IMR-90 (cell line): ENCODE data around the gene LPCAT4. TPM values are rescaled to one million over a fixed set of nuclear protein-coding genes. Genes with fewer than 3 reads are reported as not detected.
A peak's percentile ranks its signal among the peaks of the same experiment; 100 is the strongest.

Experiments used
- ATAC-seq: fragments of 200-7000 bp; cut with Tn5 transposase; 2 replicates; pipeline ENCODE4 v1.9.1; 2020; ENCODE audit warnings: low read depth, mild to moderate bottlenecking, moderate library complexity
- BruUV-seq: library from RNA; stranded (reverse); fragments of 400-500 nt; replicated peaks from 2 replicates; lab custom pipeline; 2021; lab: Mats Ljungman, UMichigan
- CTCF ChIA-PET: fragments of 300-600 bp; formaldehyde crosslinking; extraction: SDS; loops from one replicate; lab custom pipeline; 2021; ENCODE audit warnings: antibody characterized with exemption; lab: Yijun Ruan, JAX
- POLR2A ChIA-PET: fragments of 300-600 bp; sonication (Branson Sonifier 250); formaldehyde crosslinking; loops from one replicate; lab custom pipeline; 2022; ENCODE audit warnings: antibody characterized with exemption; ENCODE audit not compliant: unreplicated experiment; lab: Charles Lee
- DNase-seq: peaks from one replicate; pipeline ENCODE4 v3.0.0; 2013
- H2AFZ ChIP-seq: replicated peaks from 2 replicates; pipeline ENCODE3; 2013; ENCODE audit warnings: low read length, mild to moderate bottlenecking; ENCODE audit not compliant: poor library complexity
- H2AK5ac ChIP-seq: 2 replicates; pipeline ENCODE4 v1.6.1; 2013; ENCODE audit warnings: low read depth, low read length, inconsistent platforms
- H2AK9ac ChIP-seq: replicated peaks from 2 replicates; pipeline ENCODE3; 2013; ENCODE audit warnings: mild to moderate bottlenecking, low read depth, low read length, moderate library complexity; ENCODE audit not compliant: poor library complexity
- H2BK120ac ChIP-seq: 2 replicates; pipeline ENCODE4 v1.6.1; 2013; ENCODE audit warnings: low read depth, low read length, inconsistent platforms
- H2BK15ac ChIP-seq: 3 replicates; pipeline ENCODE4 v1.6.1; 2013; ENCODE audit warnings: low read depth, low read length, inconsistent platforms
- H2BK20ac ChIP-seq: 2 replicates; pipeline ENCODE4 v1.6.1; 2013; ENCODE audit warnings: low read depth, mild to moderate bottlenecking, inconsistent platforms, low read length, moderate library complexity
- H2BK5ac ChIP-seq: 2 replicates; pipeline ENCODE4 v1.6.1; 2013; ENCODE audit warnings: mild to moderate bottlenecking, low read depth, low read length, inconsistent platforms; ENCODE audit not compliant: poor library complexity, severe bottlenecking
- H3K14ac ChIP-seq: replicated peaks from 2 replicates; pipeline ENCODE4 v1.6.1; 2013; ENCODE audit warnings: low read depth, low read length, inconsistent platforms
- H3K18ac ChIP-seq: 2 replicates; pipeline ENCODE4 v1.6.1; 2013; ENCODE audit warnings: low read depth, low read length, control low read depth
- H3K23ac ChIP-seq: 2 replicates; pipeline ENCODE4 v1.6.1; 2013; ENCODE audit warnings: low read depth, low read length, inconsistent platforms
- H3K27ac ChIP-seq: 2 replicates; pipeline ENCODE4 v1.5.1; 2013; ENCODE audit warnings: mild to moderate bottlenecking, control low read depth, low read length; ENCODE audit not compliant: insufficient read depth
- H3K27me3 ChIP-seq: 2 replicates; pipeline ENCODE4 v1.6.1; 2013; ENCODE audit warnings: low read length; ENCODE audit not compliant: control insufficient read depth, insufficient read depth
- H3K36me3 ChIP-seq: 2 replicates; pipeline ENCODE4 v1.6.1; 2013; ENCODE audit warnings: low read length, mixed read lengths; ENCODE audit not compliant: control insufficient read depth, insufficient read depth
- H3K4ac ChIP-seq: 2 replicates; pipeline ENCODE4 v1.6.1; 2013; ENCODE audit warnings: low read depth, low read length, inconsistent platforms
- H3K4me1 ChIP-seq: 2 replicates; pipeline ENCODE4 v1.6.1; 2013; ENCODE audit warnings: low read length, mixed read lengths; ENCODE audit not compliant: control insufficient read depth, insufficient read depth
- H3K4me2 ChIP-seq: 2 replicates; pipeline ENCODE4 v1.6.1; 2013; ENCODE audit warnings: low read depth, mild to moderate bottlenecking, control low read depth, low read length, moderate library complexity
- H3K4me3 ChIP-seq: 2 replicates; pipeline ENCODE4 v1.5.1; 2013; ENCODE audit warnings: low read depth, mild to moderate bottlenecking, control low read depth, low read length, moderate library complexity; ENCODE audit not compliant: insufficient read depth
- H3K56ac ChIP-seq: 2 replicates; pipeline ENCODE4 v1.6.1; 2013; ENCODE audit warnings: low read length, inconsistent platforms; ENCODE audit not compliant: insufficient read depth; ENCODE audit errors: extremely low read depth
- H3K79me1 ChIP-seq, 2 experiments: 2 replicates each; pipeline ENCODE4 v1.6.1; 2013; ENCODE audit warnings: low read length in 2 of 2, inconsistent platforms in 1 of 2, low read depth in 1 of 2
- H3K9ac ChIP-seq: 2 replicates; pipeline ENCODE4 v1.6.1; 2013; ENCODE audit warnings: low read depth, low read length, control low read depth
- H3K9me1 ChIP-seq: 2 replicates; pipeline ENCODE4 v1.6.1; 2013; ENCODE audit warnings: low read length, inconsistent platforms; ENCODE audit not compliant: insufficient read depth
- H3K9me3 ChIP-seq: 2 replicates; pipeline ENCODE4 v1.6.1; 2013; ENCODE audit warnings: low read length; ENCODE audit not compliant: control insufficient read depth, insufficient read depth
- H4K20me1 ChIP-seq: 2 replicates; pipeline ENCODE4 v1.6.1; 2013; ENCODE audit warnings: low read length, inconsistent platforms; ENCODE audit not compliant: insufficient read depth
- H4K5ac ChIP-seq: 2 replicates; pipeline ENCODE4 v1.6.1; 2013; ENCODE audit warnings: mild to moderate bottlenecking, low read depth, low read length, control low read depth
- H4K8ac ChIP-seq, 2 experiments: 2 replicates each; pipeline ENCODE4 v1.6.1; 2013; ENCODE audit warnings: low read depth in 2 of 2, low read length in 2 of 2, control low read depth in 1 of 2, inconsistent platforms in 1 of 2
- H4K91ac ChIP-seq: 2 replicates; pipeline ENCODE4 v1.6.1; 2013; ENCODE audit warnings: low read depth, low read length, inconsistent platforms; ENCODE audit not compliant: insufficient read depth
- ELK1 ChIP-seq: fragments of 150-350 bp; IDR thresholded peaks from 2 replicates; pipeline ENCODE4 v1.6.1; 2016; ENCODE audit warnings: low read depth, mild to moderate bottlenecking, low read length, moderate library complexity, borderline replicate concordance
- MAZ ChIP-seq: IDR thresholded peaks from 2 replicates; pipeline ENCODE4 v1.6.1; 2012; ENCODE audit warnings: low read depth, mild to moderate bottlenecking, low read length, improper control_type of control experiment, moderate library complexity, borderline replicate concordance
- MXI1 ChIP-seq: IDR thresholded peaks from 2 replicates; pipeline ENCODE4 v1.6.1; 2012; ENCODE audit warnings: low read depth, mild to moderate bottlenecking, low read length, moderate library complexity, borderline replicate concordance
- WGBS, 2 experiments: methylation state at CpG; one replicate each; pipeline versions ENCODE4 v1.1.5 to v1.1.7; 2013; ENCODE audit warnings: missing lambda C conversion rate in 2 of 2; ENCODE audit not compliant: insufficient read length in 1 of 2; ENCODE audit errors: extremely low coverage in 2 of 2; 5-methylcytosine and 5-hydroxymethylcytosine counted together
- dilution Hi-C: fragments of 300-500 bp; cut with HindIII; formaldehyde crosslinking; loops from one replicate; pipeline ENCODE4 v1.14.3; 2018; ENCODE audit warnings: low sequenced_read_pairs; ENCODE audit not compliant: unreplicated experiment
- in situ Hi-C: fragments of 300-500 bp; cut with MboI; formaldehyde crosslinking; loops from 3 replicates; pipeline ENCODE4 v1.14.3; 2019; ENCODE audit warnings: low sequenced_read_pairs, inconsistent platforms, mixed read lengths
- intact Hi-C: fragments of 100-400 bp; cut with micrococcal nuclease; formaldehyde crosslinking; loops from 2 replicates; pipeline ENCODE4 v1.10.0; 2022
- polyA plus RNA-seq, 3 experiments: library from polyadenylated mRNA; depleted of rRNA; stranded (reverse); fragments of >200 nt; gene quantifications; 2 replicates each; pipeline ENCODE4 v1.2.3, GENCODE V29; 2012; ENCODE audit warnings: low replicate concordance in 1 of 3
- total RNA-seq: library from RNA; depleted of rRNA; stranded (reverse); fragments of >200 nt; gene quantifications from 2 replicates; pipeline ENCODE4 v1.2.3, GENCODE V29; 2012

LPCAT4 gene
- total and polyA plus RNA-seq, 2 of the 4 experiments (the other 2 are of a cell fraction), result 3.8 to 44.4 TPM

- Histone ChIP-seq H3K4me2 (peak overlapping the region; percentile 88), H2BK5ac (peak overlapping the region; percentile 11), H4K20me1 (peaks cover 8% of the 10 kb centered on the region; the same call in 1 of the 2 replicates), H2BK15ac (no peak overlapping the region), H2AK9ac (peak overlapping the region; percentile 96), H4K91ac (peak overlapping the region; percentile 53; the same call in 1 of the 2 replicates), H3K9me1 (peaks cover 10% of the 10 kb centered on the region), H3K4ac (peak overlapping the region; percentile 75; the same call in 1 of the 2 replicates), H3K18ac (no peak overlapping the region; the same call in 1 of the 2 replicates), H3K36me3 (peaks cover 9% of the 10 kb centered on the region), H2BK120ac (no peak overlapping the region), H3K4me1 (0 out of 2 replicates have a peak, but pooled peaks cover 3% of the 10 kb centered on the region), H3K9ac (peak overlapping the region; percentile 65), H3K9me3 (no peaks in the 10 kb centered on the region), H2AK5ac (peak overlapping the region; percentile 24; the same call in 1 of the 2 replicates), H4K8ac (peak overlapping the region; percentile 43 to 53; a peak in 2 of 4 replicates), H3K27me3 (no peaks in the 10 kb centered on the region), H3K79me1 (peaks cover 23 to 39% of the 10 kb centered on the region in 2 experiments), H3K23ac (peak overlapping the region; percentile 80; the same call in 1 of the 2 replicates), H3K4me3 (peak overlapping the region; percentile 87), H4K5ac (no peak overlapping the region), H3K56ac (no peak overlapping the region; the same call in 1 of the 2 replicates), H2AFZ (peak overlapping the region; percentile 98), H2BK20ac (no peak overlapping the region; the same call in 1 of the 2 replicates), H3K27ac (peak overlapping the region; percentile 66), H3K14ac (peak overlapping the region; percentile 83; the same call in 1 of the 2 replicates)
- intact Hi-C loops, result loop anchor here (1.0 to 10.0 kb wide), 4 partner anchors 23 to 302 kb away; partner anchors contain the start of genes NOP10 and NUTM1
- CTCF ChIA-PET, result interaction anchor here (0.6 to 1.7 kb wide), 11 partner anchors 8 to 287 kb away, joined by 3 to 5 read pairs (median 3); partner anchors contain the start of genes NOP10, NUTM1 and SLC12A6
- in situ Hi-C loops, result loop anchor here (10.0 kb wide), 1 partner anchor 262 kb away; the partner anchor contains the start of genes EMC7 and PGBD4
- no TSS peak for BruUV-seq
- peak; percentile 36 for DNase-seq
- POLR2A ChIA-PET, result interaction anchor here (0.6 kb wide), 1 partner anchor 156 kb away, joined by 4 read pairs; the partner anchor contains the start of gene KATNBL1
- dilution Hi-C loops, result no loop called here
- ATAC-seq, result peak; percentile 36
- no peak for TF ChIP-seq ELK1
- TF ChIP-seq MAZ, result peak; percentile 62; the same call in 1 of the 2 replicates
- TF ChIP-seq MXI1, result peak; percentile 39; the same call in 1 of the 2 replicates
- 0% methylated on average over 5 of the region's 37 CpGs; no CpG with 5 or more reads in 1 of the 2 experiments for WGBS, 2 experiments
Observed at GRCh38 chr15:34366271-34367065, 528 bp downstream of the LPCAT4 start.
